Transverse colon (tissue), 4 donors: ENCODE data around the gene BRINP2. TPM values are rescaled to one million over a fixed set of nuclear protein-coding genes. Genes with fewer than 3 reads are reported as not detected.

Experiments
- DNase-seq: peaks from one replicate; pipeline ENCODE4 v3.0.0-alpha.2; 2019
- H3K27ac ChIP-seq, 4 donors: fragments of 200-600 bp; sonication (generic); 2 replicates each; pipeline ENCODE4 v1.5.1; 2016 to 2018; ENCODE audit warnings: inconsistent platforms in 4 of 4
- H3K27me3 ChIP-seq: fragments of 200-600 bp; sonication (generic); 2 replicates; pipeline ENCODE4 v1.5.1; 2017; ENCODE audit warnings: inconsistent platforms
- H3K36me3 ChIP-seq, 4 donors: fragments of 200-600 bp; sonication (generic); 2 replicates each; pipeline ENCODE4 v1.5.1; 2017 to 2019; ENCODE audit warnings: inconsistent platforms in 4 of 4
- H3K4me1 ChIP-seq, 4 donors: fragments of 200-600 bp; sonication (generic); 2 replicates each; pipeline ENCODE4 v1.5.1; 2017 to 2020; ENCODE audit warnings: inconsistent platforms in 4 of 4
- H3K4me3 ChIP-seq, 4 donors: fragments of 200-600 bp; sonication (generic); 1 replicate in 1 of 4; 2 replicates in 3 of 4; pipeline versions ENCODE4 v1.5.1 to v1.6.1; 2017 to 2019; ENCODE audit warnings: inconsistent platforms in 4 of 4
- H3K9me3 ChIP-seq, 2 donors: fragments of 200-600 bp; sonication (generic); 2 replicates each; pipeline ENCODE4 v1.5.1; 2017 to 2019; ENCODE audit warnings: inconsistent platforms in 2 of 2
- CTCF ChIP-seq, 5 experiments: fragments of 200-600 bp in 3 of 5; fragments of 450-650 bp in 2 of 5; sonication (generic) in 3 of 5; IDR thresholded peaks; 1 replicate in 2 of 5; 2 replicates in 3 of 5; pipeline ENCODE4 v1.5.1; 2016 to 2017; ENCODE audit warnings: antibody characterized with exemption in 5 of 5, inconsistent platforms in 3 of 5, mild to moderate bottlenecking in 2 of 5, moderate library complexity in 1 of 5
- EP300 ChIP-seq: sonication (generic); formaldehyde crosslinking; IDR thresholded peaks from one replicate; pipeline ENCODE4 v1.6.1; 2017; ENCODE audit warnings: antibody characterized with exemption, low read depth
- POLR2A ChIP-seq: fragments of 450-650 bp; IDR thresholded peaks from one replicate; pipeline ENCODE4 v1.6.1; 2016; ENCODE audit warnings: antibody characterized with exemption, mild to moderate bottlenecking, moderate library complexity
- POLR2AphosphoS5 ChIP-seq, 3 donors: sonication (generic); formaldehyde crosslinking; IDR thresholded peaks; one replicate each; pipeline ENCODE4 v1.6.1; 2016; ENCODE audit warnings: antibody characterized with exemption in 3 of 3
- WGBS, 2 donors: methylation state at CpG; one replicate each; pipeline ENCODE4 v1.1.5; 2018; ENCODE audit warnings: low coverage in 1 of 2; 5-methylcytosine and 5-hydroxymethylcytosine counted together
- in situ Hi-C, 4 donors: fragments of 200-750 bp; cut with MboI; loops; one replicate each; pipeline versions ENCODE4 v1.15.0 to v1.15.1; 2017; ENCODE audit warnings: low sequenced_read_pairs in 3 of 4, low pct_ligation_motif_present in 1 of 4, low pct_unique_long_range_greater_than_20kb in 1 of 4
- intact Hi-C: fragments of 100-400 bp; cut with DNase I; formaldehyde crosslinking; loops from one replicate; pipeline ENCODE4 v1.15.1; 2023; ENCODE audit warnings: low total_unique reads
- total RNA-seq, 4 donors: library from RNA; depleted of rRNA; stranded (reverse); fragments of >200 nt; gene quantifications; one replicate each; pipeline ENCODE4 v1.1.0, GENCODE V29; 2016

BRINP2 gene
- total RNA-seq, 4 donors from 2014 or later, result not detected

- in situ Hi-C loops, result no loop called here
- no peaks in the 10 kb centered on the region for H3K4me1 ChIP-seq
- 59 to 74% methylated on average over 2 to 4 of the region's 4 CpGs for WGBS, 2 donors
- intact Hi-C loops, result no loop called here
- no peaks in the 10 kb centered on the region for H3K9me3 ChIP-seq
- TF ChIP-seq POLR2AphosphoS5 (IDR thresholded peaks at IDR 0.05), result no peak
- no peak for TF ChIP-seq EP300
- no peak for TF ChIP-seq POLR2A
- no peak for TF ChIP-seq CTCF (IDR thresholded peaks at IDR 0.05)
- no peak overlapping the region for H3K4me3 ChIP-seq
- no peaks in the 10 kb centered on the region for H3K27me3 ChIP-seq
- no peak for DNase-seq
- H3K36me3 ChIP-seq, result no peaks in the 10 kb centered on the region
- no peak overlapping the region for H3K27ac ChIP-seq
These were observed 36.7 kb upstream of the BRINP2 start for GRCh38 chr1:177133977-177134538.

GRCh38 chr1:177135250-177135649 is 35.5 kb upstream of the BRINP2 start:
- H3K4me1 ChIP-seq, result no peaks in the 10 kb centered on the region
- intact Hi-C loops, result no loop called here
- in situ Hi-C loops, result no loop called here
- TF ChIP-seq EP300 (no peak), CTCF (IDR thresholded peaks at IDR 0.05) (no peak), POLR2AphosphoS5 (IDR thresholded peaks at IDR 0.05) (no peak), POLR2A (no peak)
- H3K9me3 ChIP-seq, result no peaks in the 10 kb centered on the region
- H3K27me3 ChIP-seq, result no peaks in the 10 kb centered on the region
- no peaks in the 10 kb centered on the region for H3K36me3 ChIP-seq
- 36 to 38% methylated on average over 1 to 4 of the region's 4 CpGs for WGBS, 2 donors
- H3K27ac ChIP-seq, result no peak overlapping the region
- no peak for DNase-seq
- H3K4me3 ChIP-seq, result no peak overlapping the region

GRCh38 chr1:177137814-177138213 is 32.9 kb upstream of the BRINP2 start:
- Histone ChIP-seq H3K9me3 (no peaks in the 10 kb centered on the region), H3K27ac (no peak overlapping the region), H3K4me1 (no peaks in the 10 kb centered on the region), H3K4me3 (no peak overlapping the region), H3K36me3 (no peaks in the 10 kb centered on the region), H3K27me3 (no peaks in the 10 kb centered on the region)
- WGBS, 2 donors, result 20 to 38% methylated on average over 1 of the region's 1 CpG
- intact Hi-C loops (no loop called here), in situ Hi-C loops (no loop called here)
- DNase-seq, result no peak
- TF ChIP-seq POLR2A, result no peak
- no peak for TF ChIP-seq CTCF (IDR thresholded peaks at IDR 0.05)
- TF ChIP-seq POLR2AphosphoS5 (IDR thresholded peaks at IDR 0.05), result no peak
- no peak for TF ChIP-seq EP300

- no peaks in the 10 kb centered on the region for H3K27me3 ChIP-seq
- no peak overlapping the region for H3K27ac ChIP-seq
- 75 to 93% methylated on average over 3 to 4 of the region's 4 CpGs for WGBS, 2 donors
- no peaks in the 10 kb centered on the region for H3K9me3 ChIP-seq
- H3K36me3 ChIP-seq, result no peaks in the 10 kb centered on the region
- DNase-seq, result no peak
- no peak overlapping the region for H3K4me3 ChIP-seq
- TF ChIP-seq POLR2A, result no peak
- no peak for TF ChIP-seq EP300
- TF ChIP-seq POLR2AphosphoS5 (IDR thresholded peaks at IDR 0.05), result no peak
- no peak for TF ChIP-seq CTCF (IDR thresholded peaks at IDR 0.05)
- no peaks in the 10 kb centered on the region for H3K4me1 ChIP-seq
- in situ Hi-C loops (no loop called here), intact Hi-C loops (no loop called here)
These were observed 32.4 kb upstream of the BRINP2 start for GRCh38 chr1:177138347-177138746.
